ENCODE results near the gene HS3ST5.
"Not testable (repeated sequence)": the region's sequence is repeated elsewhere in the genome, so short reads cannot be mapped to it uniquely, and the experiment has no call there.

Gene HS3ST5

GRCh38 chr6:114228675-114229074 lies 114.1 kb downstream of the HS3ST5 start:
- POLR2A ChIA-PET, result no interaction called here
- CTCF ChIA-PET, result no interaction called here
- TF ChIP-seq FOXM1 (IDR thresholded peaks at IDR 0.05; ENCODE audit: borderline replicate concordance), result no peak
- TF ChIP-seq LEF1 (IDR thresholded peaks at IDR 0.05; ENCODE audit: borderline replicate concordance), result no peak
- TF ChIP-seq BHLHE40 (IDR thresholded peaks at IDR 0.05; ENCODE audit: borderline replicate concordance), result no peak
- no peak for TF ChIP-seq FOXK2 (IDR thresholded peaks at IDR 0.05)
- no peak for TF ChIP-seq ZNF384 (IDR thresholded peaks at IDR 0.05)
- DNase-seq (ENCODE audit: extremely low spot score), result no peak

GRCh38 chr6:114227944-114228468 lies 114.8 kb downstream of the HS3ST5 start:
- ChIA-PET POLR2A (no interaction called here), CTCF (no interaction called here)
- TF ChIP-seq BHLHE40 (IDR thresholded peaks at IDR 0.05; ENCODE audit: borderline replicate concordance), result no peak
- no peak for TF ChIP-seq LEF1 (IDR thresholded peaks at IDR 0.05; ENCODE audit: borderline replicate concordance)
- TF ChIP-seq PKNOX1 (IDR thresholded peaks at IDR 0.05), result no peak
- no peak for TF ChIP-seq L3MBTL2 (conservative IDR thresholded peaks at IDR 0.05)
- TF ChIP-seq ARNT (IDR thresholded peaks at IDR 0.05), result no peak
- TF ChIP-seq ELF4 (IDR thresholded peaks at IDR 0.05), result no peak
- TF ChIP-seq HDGF (IDR thresholded peaks at IDR 0.05; ENCODE audit: borderline replicate concordance), result no peak
- TF ChIP-seq CTBP1 (IDR thresholded peaks at IDR 0.05; ENCODE audit: borderline replicate concordance), result no peak
- DNase-seq (ENCODE audit: extremely low spot score), result no peak

GRCh38 chr6:114220241-114220640 lies 122.6 kb downstream of the HS3ST5 start:
- no peak for TF ChIP-seq BHLHE40 (IDR thresholded peaks at IDR 0.05; ENCODE audit: borderline replicate concordance)
- CTCF ChIA-PET, result interaction anchor here (1.0 kb wide), 1 partner anchor 112 kb away, joined by 3 read pairs; no protein-coding TSS in a partner anchor
- DNase-seq (ENCODE audit: extremely low spot score), result no peak
- POLR2A ChIA-PET, result no interaction called here

GRCh38 chr6:114218437-114219340 lies 124.1 kb downstream of the HS3ST5 start:
- no peak for DNase-seq (ENCODE audit: extremely low spot score)
- TF ChIP-seq BHLHE40 (IDR thresholded peaks at IDR 0.05; ENCODE audit: borderline replicate concordance) (no peak), NFRKB (IDR thresholded peaks at IDR 0.05) (no peak), FOXM1 (IDR thresholded peaks at IDR 0.05; ENCODE audit: borderline replicate concordance) (no peak), ELF4 (IDR thresholded peaks at IDR 0.05) (no peak)
- CTCF ChIA-PET, result interaction anchor here (1.0 kb wide), 1 partner anchor 110 kb away, joined by 3 read pairs; no protein-coding TSS in a partner anchor
- POLR2A ChIA-PET, result no interaction called here

- CTCF ChIA-PET; DNase-seq (ENCODE audit: extremely low spot score); POLR2A ChIA-PET: not testable (repeated sequence)
These were observed 124.8 kb downstream of the HS3ST5 start for GRCh38 chr6:114217996-114218395.

GRCh38 chr6:114216789-114217467 lies 125.9 kb downstream of the HS3ST5 start:
- no peak for TF ChIP-seq FOXK2 (IDR thresholded peaks at IDR 0.05)
- no peak for TF ChIP-seq TARDBP (IDR thresholded peaks at IDR 0.05)
- no peak for TF ChIP-seq NFRKB (IDR thresholded peaks at IDR 0.05)
- TF ChIP-seq CTBP1 (IDR thresholded peaks at IDR 0.05; ENCODE audit: borderline replicate concordance), result no peak
- TF ChIP-seq ARNT (IDR thresholded peaks at IDR 0.05), result no peak
- TF ChIP-seq FOXA1 (IDR thresholded peaks at IDR 0.05), result no peak
- TF ChIP-seq LEF1 (IDR thresholded peaks at IDR 0.05; ENCODE audit: borderline replicate concordance), result no peak
- TF ChIP-seq BHLHE40 (IDR thresholded peaks at IDR 0.05; ENCODE audit: borderline replicate concordance), result no peak
- TF ChIP-seq PKNOX1 (IDR thresholded peaks at IDR 0.05), result no peak
- TF ChIP-seq L3MBTL2 (conservative IDR thresholded peaks at IDR 0.05), result no peak
- TF ChIP-seq ELF4 (IDR thresholded peaks at IDR 0.05), result no peak
- TF ChIP-seq SP1 (IDR thresholded peaks at IDR 0.05), result no peak
- TF ChIP-seq FOXM1 (IDR thresholded peaks at IDR 0.05; ENCODE audit: borderline replicate concordance), result no peak
- TF ChIP-seq HDGF (IDR thresholded peaks at IDR 0.05; ENCODE audit: borderline replicate concordance), result no peak
- TF ChIP-seq SUZ12 (IDR thresholded peaks at IDR 0.05), result no peak
- DNase-seq (ENCODE audit: extremely low spot score), result no peak
- ChIA-PET CTCF (no interaction called here), POLR2A (no interaction called here)

- DNase-seq (ENCODE audit: extremely low spot score), result no peak
- TF ChIP-seq PKNOX1 (IDR thresholded peaks at IDR 0.05), result no peak
- TF ChIP-seq TARDBP (IDR thresholded peaks at IDR 0.05), result no peak
- no peak for TF ChIP-seq NFRKB (IDR thresholded peaks at IDR 0.05)
- no peak for TF ChIP-seq L3MBTL2 (conservative IDR thresholded peaks at IDR 0.05)
- no peak for TF ChIP-seq ZNF384 (IDR thresholded peaks at IDR 0.05)
- no peak for TF ChIP-seq CTBP1 (IDR thresholded peaks at IDR 0.05; ENCODE audit: borderline replicate concordance)
- TF ChIP-seq BHLHE40 (IDR thresholded peaks at IDR 0.05; ENCODE audit: borderline replicate concordance), result no peak
- no peak for TF ChIP-seq FOXM1 (IDR thresholded peaks at IDR 0.05; ENCODE audit: borderline replicate concordance)
- no peak for TF ChIP-seq LEF1 (IDR thresholded peaks at IDR 0.05; ENCODE audit: borderline replicate concordance)
- no peak for TF ChIP-seq ELF4 (IDR thresholded peaks at IDR 0.05)
- no peak for TF ChIP-seq ARNT (IDR thresholded peaks at IDR 0.05)
- no peak for TF ChIP-seq SP1 (IDR thresholded peaks at IDR 0.05)
- no peak for TF ChIP-seq HDGF (IDR thresholded peaks at IDR 0.05; ENCODE audit: borderline replicate concordance)
- TF ChIP-seq FOXK2 (IDR thresholded peaks at IDR 0.05), result no peak
- no peak for TF ChIP-seq SUZ12 (IDR thresholded peaks at IDR 0.05)
- TF ChIP-seq FOXA1 (IDR thresholded peaks at IDR 0.05), result no peak
- POLR2A ChIA-PET, result no interaction called here
- CTCF ChIA-PET, result no interaction called here
These were observed 132.4 kb downstream of the HS3ST5 start for GRCh38 chr6:114210467-114210866.
